Vagina (tissue), 2 donors: Measurements from ENCODE around the gene PNMA8C. TPM values are rescaled to one million over a fixed set of nuclear protein-coding genes. Genes with fewer than 3 reads are reported as not detected.

ENCODE experiments used
- DNase-seq, 2 donors: peaks; one replicate each; pipeline ENCODE4 v3.0.0-alpha.2; 2017; ENCODE audit errors: extremely low spot score in 2 of 2
- H3K27ac ChIP-seq: fragments of 200-600 bp; sonication (generic); one replicate; pipeline ENCODE4 v1.5.1; 2019
- H3K27me3 ChIP-seq: fragments of 200-600 bp; sonication (generic); one replicate; pipeline ENCODE4 v1.5.1; 2019
- H3K36me3 ChIP-seq, 2 donors: fragments of 200-600 bp; sonication (generic); one replicate each; pipeline ENCODE4 v1.5.1; 2017 to 2019
- H3K4me1 ChIP-seq: fragments of 200-600 bp; sonication (generic); one replicate; pipeline ENCODE4 v1.5.1; 2019
- H3K4me3 ChIP-seq, 2 donors: fragments of 200-600 bp; sonication (generic); 1 replicate in 1 of 2; 2 replicates in 1 of 2; pipeline ENCODE4 v1.5.1; 2016 to 2019
- H3K9me3 ChIP-seq: fragments of 200-600 bp; sonication (generic); one replicate; pipeline ENCODE4 v1.5.1; 2019
- POLR2A ChIP-seq, 2 donors: fragments of 450-650 bp; IDR thresholded peaks; one replicate each; pipeline ENCODE4 v1.6.1; 2017; ENCODE audit warnings: antibody characterized with exemption in 2 of 2, mild to moderate bottlenecking in 2 of 2, moderate library complexity in 2 of 2
- POLR2AphosphoS5 ChIP-seq, 2 donors: sonication (generic); formaldehyde crosslinking; IDR thresholded peaks; one replicate each; pipeline ENCODE4 v1.9.0; 2017; ENCODE audit warnings: antibody characterized with exemption in 2 of 2, mild to moderate bottlenecking in 2 of 2, low read depth in 1 of 2; ENCODE audit not compliant: insufficient read depth in 1 of 2
- intact Hi-C: fragments of 100-400 bp; cut with DNase I; formaldehyde crosslinking; loops from one replicate; pipeline ENCODE4 v1.15.1; 2023
- total RNA-seq: library from RNA; depleted of rRNA; stranded (reverse); fragments of >200 nt; gene quantifications from one replicate; pipeline ENCODE4 v1.2.3, GENCODE V29; 2016
- TF ChIP-seq, protein P1 (sequence below), 3 experiments: fragments of 450-650 bp in 2 of 3; fragments of 200-600 bp in 1 of 3; sonication (generic) in 1 of 3; IDR thresholded peaks; one replicate each; pipeline ENCODE4 v1.5.1; 2017 to 2019; ENCODE audit warnings: antibody characterized with exemption in 3 of 3, mild to moderate bottlenecking in 2 of 3, moderate library complexity in 2 of 3

PNMA8C gene
- total RNA-seq, 1 donor from 2014 or later = 0.25 TPM

DNA sequence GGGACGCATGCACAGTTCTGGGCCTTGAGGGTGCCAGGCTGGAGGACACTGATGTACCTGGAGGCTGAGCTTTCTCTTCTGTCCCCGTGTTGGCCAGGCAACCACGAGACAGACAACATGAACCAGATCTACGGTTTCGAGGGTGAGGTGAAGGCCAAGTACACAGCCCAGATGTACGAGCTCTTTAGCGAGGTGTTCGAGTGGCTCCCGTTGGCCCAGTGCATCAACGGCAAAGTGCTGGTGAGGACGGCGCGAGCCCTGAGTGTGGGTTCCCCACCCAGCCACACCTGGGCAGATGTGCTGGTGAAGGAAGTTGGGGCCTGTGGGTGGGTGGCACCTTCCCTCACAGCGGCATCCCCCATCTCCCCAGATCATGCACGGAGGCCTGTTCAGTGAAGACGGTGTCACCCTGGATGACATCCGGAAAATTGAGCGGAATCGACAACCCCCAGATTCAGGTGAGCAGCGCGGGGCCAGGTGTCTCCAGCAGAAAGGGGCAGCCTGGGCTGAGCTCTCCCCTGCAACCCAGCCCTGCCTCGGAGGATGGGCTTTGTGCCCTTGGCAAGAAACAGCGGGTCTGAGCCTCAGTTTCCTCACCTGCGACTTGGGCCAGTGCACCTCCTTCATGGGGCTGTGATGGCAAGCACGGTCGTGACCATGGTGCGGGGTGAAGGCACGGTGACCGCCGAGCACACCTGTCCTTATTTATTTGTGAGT is 41.6 kb downstream of the PNMA8C start:
- no peak for DNase-seq

DNA sequence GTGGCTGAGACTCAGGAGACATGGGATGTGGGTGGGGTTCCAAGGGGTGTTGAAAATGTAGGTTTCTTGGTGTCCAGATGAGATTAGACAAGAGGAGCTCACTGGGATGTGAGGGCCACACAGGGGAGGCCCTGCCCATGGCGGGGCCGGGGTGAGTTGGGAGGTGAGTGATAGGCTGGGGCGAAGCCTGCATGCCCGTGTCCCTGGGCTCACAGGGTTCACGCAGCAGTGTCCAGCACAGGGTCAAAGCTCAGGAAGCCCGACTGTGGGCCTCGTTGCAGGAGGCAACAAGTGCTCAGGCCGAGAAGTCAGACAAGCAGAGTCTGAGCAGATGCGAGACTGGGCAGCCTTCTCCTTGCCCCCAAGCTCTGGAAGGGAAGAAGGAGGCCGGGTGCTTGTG is 42.6 kb downstream of the PNMA8C start:
- no peaks in the 10 kb centered on the region for H3K9me3 ChIP-seq
- DNase-seq = no peak
- intact Hi-C loops = no loop called here
- H3K4me3 ChIP-seq = no peak overlapping the region
- H3K4me1 ChIP-seq = peaks cover 8% of the 10 kb centered on the region
- TF ChIP-seq POLR2A (IDR thresholded peaks at IDR 0.05) (no peak), POLR2AphosphoS5 (IDR thresholded peaks at IDR 0.05; ENCODE audit: insufficient read depth in 1 of 2, low read depth in 1 of 2) (no peak)
- TF ChIP-seq, protein P1, sequence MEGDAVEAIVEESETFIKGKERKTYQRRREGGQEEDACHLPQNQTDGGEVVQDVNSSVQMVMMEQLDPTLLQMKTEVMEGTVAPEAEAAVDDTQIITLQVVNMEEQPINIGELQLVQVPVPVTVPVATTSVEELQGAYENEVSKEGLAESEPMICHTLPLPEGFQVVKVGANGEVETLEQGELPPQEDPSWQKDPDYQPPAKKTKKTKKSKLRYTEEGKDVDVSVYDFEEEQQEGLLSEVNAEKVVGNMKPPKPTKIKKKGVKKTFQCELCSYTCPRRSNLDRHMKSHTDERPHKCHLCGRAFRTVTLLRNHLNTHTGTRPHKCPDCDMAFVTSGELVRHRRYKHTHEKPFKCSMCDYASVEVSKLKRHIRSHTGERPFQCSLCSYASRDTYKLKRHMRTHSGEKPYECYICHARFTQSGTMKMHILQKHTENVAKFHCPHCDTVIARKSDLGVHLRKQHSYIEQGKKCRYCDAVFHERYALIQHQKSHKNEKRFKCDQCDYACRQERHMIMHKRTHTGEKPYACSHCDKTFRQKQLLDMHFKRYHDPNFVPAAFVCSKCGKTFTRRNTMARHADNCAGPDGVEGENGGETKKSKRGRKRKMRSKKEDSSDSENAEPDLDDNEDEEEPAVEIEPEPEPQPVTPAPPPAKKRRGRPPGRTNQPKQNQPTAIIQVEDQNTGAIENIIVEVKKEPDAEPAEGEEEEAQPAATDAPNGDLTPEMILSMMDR (IDR thresholded peaks at IDR 0.05) = no peak
- peaks cover 0 to 81% of the 10 kb centered on the region in 2 donors for H3K36me3 ChIP-seq
- H3K27me3 ChIP-seq = no peaks in the 10 kb centered on the region
- H3K27ac ChIP-seq = no peak overlapping the region

More for the DNA sequence above, 41.6 kb downstream of the PNMA8C start:
- intact Hi-C loops = no loop called here
- Histone ChIP-seq H3K36me3 (peaks cover 0 to 79% of the 10 kb centered on the region in 2 donors), H3K27me3 (no peaks in the 10 kb centered on the region), H3K4me3 (no peak overlapping the region), H3K27ac (no peak overlapping the region), H3K9me3 (no peaks in the 10 kb centered on the region), H3K4me1 (peaks cover 3% of the 10 kb centered on the region)
- TF ChIP-seq POLR2A (IDR thresholded peaks at IDR 0.05) = no peak
- no peak for TF ChIP-seq POLR2AphosphoS5 (IDR thresholded peaks at IDR 0.05; ENCODE audit: insufficient read depth in 1 of 2, low read depth in 1 of 2)
- TF ChIP-seq, protein P1 (IDR thresholded peaks at IDR 0.05) = no peak

DNA sequence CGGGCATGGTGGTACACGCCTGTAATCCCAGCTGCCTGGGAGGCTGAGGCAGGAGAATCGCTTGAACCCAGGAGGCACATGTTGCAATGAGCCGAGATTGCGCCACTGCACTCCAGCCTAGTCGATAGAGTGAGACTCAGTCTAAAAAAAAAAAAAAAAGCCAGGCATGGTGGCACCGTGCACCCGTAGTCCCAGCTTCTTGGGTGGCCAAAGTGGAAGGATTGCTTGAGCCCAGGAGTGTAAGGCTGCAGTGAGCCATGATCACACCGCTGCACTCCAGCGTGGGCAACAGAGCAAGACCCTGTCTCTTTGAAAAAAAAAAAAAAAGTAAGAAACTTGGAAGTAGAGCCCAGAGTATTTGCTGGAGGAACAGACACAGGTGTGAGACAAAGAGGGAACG is 43.1 kb downstream of the PNMA8C start:
- TF ChIP-seq POLR2AphosphoS5 (IDR thresholded peaks at IDR 0.05; ENCODE audit: insufficient read depth in 1 of 2, low read depth in 1 of 2) = no peak
- no peak for DNase-seq
- Histone ChIP-seq H3K27ac (no peak overlapping the region), H3K4me1 (peaks cover 8% of the 10 kb centered on the region), H3K4me3 (no peak overlapping the region), H3K9me3 (no peaks in the 10 kb centered on the region), H3K36me3 (peaks cover 0 to 77% of the 10 kb centered on the region in 2 donors), H3K27me3 (no peaks in the 10 kb centered on the region)
- intact Hi-C loops = no loop called here

DNA sequence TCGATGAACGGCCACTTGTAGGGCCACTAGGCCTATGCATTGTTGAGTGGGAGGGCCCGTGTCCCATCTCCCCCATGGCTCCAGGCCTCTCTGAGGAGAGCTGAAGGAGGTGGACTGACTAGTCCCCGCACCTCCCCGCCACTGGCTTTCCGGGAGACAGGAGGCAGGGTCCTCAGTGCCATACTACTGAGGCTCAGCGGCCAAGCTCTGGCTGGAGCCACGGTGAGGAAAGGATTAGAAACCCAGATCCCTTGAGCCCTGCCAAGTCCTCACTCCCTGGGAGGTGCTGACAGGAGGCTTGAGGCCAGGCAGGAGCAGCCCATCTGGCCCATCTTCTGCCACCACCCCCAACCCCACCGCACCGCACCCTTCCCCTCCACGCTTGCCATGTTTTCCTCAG is 44.3 kb downstream of the PNMA8C start:
- H3K36me3 ChIP-seq = peaks cover 0 to 74% of the 10 kb centered on the region in 2 donors
- H3K27ac ChIP-seq = no peak overlapping the region
- peaks cover 20% of the 10 kb centered on the region for H3K4me1 ChIP-seq
- intact Hi-C loops = no loop called here
- H3K4me3 ChIP-seq = no peak overlapping the region
- DNase-seq = peak in 1 of 2 donors; percentile 40
- H3K9me3 ChIP-seq = no peaks in the 10 kb centered on the region
- TF ChIP-seq POLR2A (IDR thresholded peaks at IDR 0.05) = no peak
- TF ChIP-seq, protein P1 (IDR thresholded peaks at IDR 0.05) = no peak
- no peak for TF ChIP-seq POLR2AphosphoS5 (IDR thresholded peaks at IDR 0.05; ENCODE audit: insufficient read depth in 1 of 2, low read depth in 1 of 2)
- H3K27me3 ChIP-seq = no peaks in the 10 kb centered on the region

DNA sequence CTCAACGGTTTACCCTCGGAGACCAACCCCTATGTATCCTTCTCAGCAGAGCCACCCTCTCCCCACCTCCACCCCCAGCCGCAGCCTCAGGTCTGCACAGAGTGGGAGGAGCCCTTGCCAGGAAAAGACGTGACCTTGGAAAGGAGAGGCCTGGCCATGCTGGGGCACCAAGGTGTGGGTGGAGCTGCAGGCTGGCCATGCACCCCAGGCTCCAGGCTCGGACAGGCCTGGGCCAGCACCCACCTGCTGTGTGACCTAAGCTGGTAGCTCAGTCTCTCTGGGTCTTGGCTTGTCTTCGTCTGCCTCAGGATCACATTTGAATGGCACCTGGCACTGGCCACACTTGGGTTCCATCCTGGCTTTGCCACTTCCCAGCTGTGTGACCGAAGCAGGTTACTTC is 44.9 kb downstream of the PNMA8C start:
- no peak for TF ChIP-seq POLR2AphosphoS5 (IDR thresholded peaks at IDR 0.05; ENCODE audit: insufficient read depth in 1 of 2, low read depth in 1 of 2)
- TF ChIP-seq, protein P1 (IDR thresholded peaks at IDR 0.05) = no peak
- no peak for TF ChIP-seq POLR2A (IDR thresholded peaks at IDR 0.05)
- H3K27me3 ChIP-seq = no peaks in the 10 kb centered on the region
- DNase-seq = peak in 1 of 2 donors; percentile 74
- H3K9me3 ChIP-seq = no peaks in the 10 kb centered on the region
- intact Hi-C loops = no loop called here
- H3K27ac ChIP-seq = no peak overlapping the region
- no peak overlapping the region for H3K4me3 ChIP-seq
- peaks cover 25% of the 10 kb centered on the region for H3K4me1 ChIP-seq
- peaks cover 0 to 68% of the 10 kb centered on the region in 2 donors for H3K36me3 ChIP-seq
